GM12875 (cell line): ENCODE measurements around the gene FBXL19.

Source experiments
- H3K4me3 ChIP-seq: one replicate; pipeline ENCODE4 v1.5.1; 2011; ENCODE audit warnings: low read depth, low read length, control low read depth
- TF ChIP-seq, protein P1 (sequence below): IDR thresholded peaks from 2 replicates; pipeline ENCODE4 v1.5.1; 2011; ENCODE audit warnings: low read depth, mild to moderate bottlenecking, control low read depth, inconsistent platforms, low read length, moderate library complexity, borderline replicate concordance; ENCODE audit not compliant: insufficient read depth

FBXL19 gene

DNA sequence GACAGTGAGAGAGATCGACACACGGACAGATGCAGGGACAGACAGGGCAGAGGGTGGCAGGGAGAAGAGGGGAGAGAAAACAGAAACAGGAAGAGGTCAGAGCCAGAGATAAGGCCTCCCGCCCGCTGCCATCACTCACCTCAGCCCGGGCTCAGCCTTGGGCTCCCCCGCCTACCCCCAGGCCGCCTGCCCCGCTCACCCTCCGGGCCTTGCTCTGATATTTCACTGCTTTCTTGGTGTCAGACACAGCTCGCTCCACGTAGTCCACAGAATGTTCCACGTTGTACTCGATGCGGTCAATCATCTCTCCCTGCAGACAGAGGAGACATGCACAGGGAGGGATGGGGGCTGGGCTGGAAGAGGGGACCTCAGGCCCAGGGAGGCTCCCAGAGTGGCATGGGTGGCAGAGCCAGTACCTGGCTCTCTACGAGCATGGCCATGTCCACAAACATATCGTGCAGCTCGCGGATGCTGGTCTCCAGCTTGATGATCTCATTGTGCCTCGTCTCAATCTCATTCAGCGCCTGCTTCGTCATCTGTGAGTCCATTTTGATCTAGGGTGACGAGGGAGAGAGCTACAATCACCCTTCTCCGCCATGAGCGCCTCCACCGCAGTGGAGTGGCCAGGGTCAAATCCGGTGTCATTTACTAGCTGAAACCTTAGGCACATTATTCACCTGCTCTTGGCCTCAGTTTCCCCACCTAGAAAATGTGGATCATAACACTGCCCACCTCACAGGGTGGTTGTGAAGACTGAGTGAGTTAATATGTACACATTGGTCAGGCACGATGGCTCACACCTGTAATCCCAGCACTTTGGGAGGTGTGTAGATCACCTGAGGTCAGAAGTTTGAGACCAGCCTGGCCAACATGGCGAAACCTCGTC, 69.8 kb downstream of the FBXL19 start:
- no peak overlapping the region for H3K4me3 ChIP-seq
- TF ChIP-seq, protein P1, sequence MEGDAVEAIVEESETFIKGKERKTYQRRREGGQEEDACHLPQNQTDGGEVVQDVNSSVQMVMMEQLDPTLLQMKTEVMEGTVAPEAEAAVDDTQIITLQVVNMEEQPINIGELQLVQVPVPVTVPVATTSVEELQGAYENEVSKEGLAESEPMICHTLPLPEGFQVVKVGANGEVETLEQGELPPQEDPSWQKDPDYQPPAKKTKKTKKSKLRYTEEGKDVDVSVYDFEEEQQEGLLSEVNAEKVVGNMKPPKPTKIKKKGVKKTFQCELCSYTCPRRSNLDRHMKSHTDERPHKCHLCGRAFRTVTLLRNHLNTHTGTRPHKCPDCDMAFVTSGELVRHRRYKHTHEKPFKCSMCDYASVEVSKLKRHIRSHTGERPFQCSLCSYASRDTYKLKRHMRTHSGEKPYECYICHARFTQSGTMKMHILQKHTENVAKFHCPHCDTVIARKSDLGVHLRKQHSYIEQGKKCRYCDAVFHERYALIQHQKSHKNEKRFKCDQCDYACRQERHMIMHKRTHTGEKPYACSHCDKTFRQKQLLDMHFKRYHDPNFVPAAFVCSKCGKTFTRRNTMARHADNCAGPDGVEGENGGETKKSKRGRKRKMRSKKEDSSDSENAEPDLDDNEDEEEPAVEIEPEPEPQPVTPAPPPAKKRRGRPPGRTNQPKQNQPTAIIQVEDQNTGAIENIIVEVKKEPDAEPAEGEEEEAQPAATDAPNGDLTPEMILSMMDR, result no peak

DNA sequence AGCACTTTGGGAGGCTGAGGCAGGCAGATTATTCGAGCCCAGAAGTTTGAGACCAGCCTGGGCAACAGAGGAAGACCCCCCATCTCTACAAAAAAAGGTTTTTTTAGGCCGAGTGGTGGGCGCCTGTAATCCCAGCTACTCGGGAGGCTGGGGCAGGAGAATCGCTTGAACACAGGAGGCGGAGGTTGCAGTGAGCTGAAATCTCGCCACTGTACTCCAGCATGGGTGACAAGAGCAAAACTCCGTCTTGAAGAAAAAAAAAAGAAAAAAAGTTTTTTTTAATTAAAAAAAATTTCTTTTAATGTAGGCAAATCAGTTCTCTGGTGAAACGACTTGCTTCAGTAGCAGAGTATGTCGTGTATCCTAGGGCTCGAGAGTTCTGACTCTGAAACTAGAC, 72.6 kb downstream of the FBXL19 start:
- TF ChIP-seq, protein P1, result no peak
- no peak overlapping the region for H3K4me3 ChIP-seq

DNA sequence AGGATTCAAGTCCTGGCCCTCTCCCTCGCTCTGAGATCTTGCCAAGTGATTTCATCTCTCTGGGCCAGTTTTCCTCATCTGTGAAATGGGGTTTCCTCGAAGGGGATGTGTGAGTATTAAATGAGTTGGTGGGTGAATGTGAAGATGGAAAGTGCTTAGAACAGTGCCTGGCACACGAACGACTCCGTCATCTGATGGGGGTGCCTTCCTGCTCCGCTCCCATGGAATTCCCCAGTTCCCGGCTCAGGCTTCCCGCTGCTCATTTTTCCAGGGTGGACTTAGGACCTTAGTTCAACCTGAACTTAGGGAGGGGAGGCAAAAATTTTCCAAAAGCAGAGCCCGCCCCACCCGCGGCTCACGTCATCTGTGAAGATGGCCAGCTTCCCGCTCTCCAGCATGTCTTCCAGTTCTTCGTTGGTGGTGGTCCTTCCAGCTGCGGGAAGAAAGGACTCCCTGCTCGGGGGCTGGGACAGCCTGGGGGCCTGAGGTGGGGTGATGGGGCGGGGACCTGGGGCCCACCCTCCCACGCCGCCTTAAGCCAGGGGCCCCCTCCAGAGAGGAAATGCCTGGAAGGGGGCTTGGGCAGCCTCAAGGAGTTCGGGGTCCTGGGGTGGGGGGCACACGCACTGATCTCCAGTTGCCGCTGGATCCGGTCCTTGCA, 73.1 kb downstream of the FBXL19 start:
- H3K4me3 ChIP-seq, result peak overlapping the region; percentile 45
- TF ChIP-seq, protein P1, result no peak

DNA sequence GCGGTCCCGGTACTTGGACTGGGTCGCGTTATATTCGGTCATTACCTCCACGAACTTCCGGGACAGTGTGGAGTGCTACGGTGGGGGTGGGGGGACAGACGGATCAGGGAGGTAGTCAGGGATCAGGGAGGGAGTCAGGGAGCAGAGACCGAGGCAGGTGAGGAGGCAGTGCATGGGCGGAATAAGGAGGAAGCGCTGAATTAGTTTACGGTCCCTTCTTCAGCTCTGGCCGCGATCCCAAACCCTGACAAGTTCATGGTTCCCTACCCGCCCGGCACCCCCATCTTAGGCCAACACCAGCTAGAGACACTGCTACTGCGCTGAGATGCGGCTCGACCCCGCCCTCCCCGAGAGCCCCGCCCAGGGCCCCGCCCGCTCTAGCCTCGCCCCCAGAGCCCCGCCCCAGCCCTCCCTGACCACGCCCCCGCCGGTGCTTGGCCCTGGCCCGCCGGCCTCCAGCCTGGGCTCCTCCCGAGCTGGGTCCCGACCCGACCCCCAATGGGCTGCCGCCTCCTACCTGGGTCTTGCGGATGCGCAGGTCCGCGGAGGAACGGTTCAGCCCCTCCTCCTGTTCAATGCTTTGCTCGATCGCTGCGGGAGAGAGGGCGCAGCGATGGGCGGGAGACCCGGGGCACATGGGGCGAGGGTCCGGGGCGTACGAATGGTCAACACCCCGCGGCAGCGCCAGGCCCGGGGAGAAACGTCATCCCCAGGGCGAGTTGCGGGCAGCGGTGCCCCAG, 73.8 kb downstream of the FBXL19 start:
- TF ChIP-seq, protein P1, result no peak
- peak overlapping the region; percentile 45 for H3K4me3 ChIP-seq

DNA sequence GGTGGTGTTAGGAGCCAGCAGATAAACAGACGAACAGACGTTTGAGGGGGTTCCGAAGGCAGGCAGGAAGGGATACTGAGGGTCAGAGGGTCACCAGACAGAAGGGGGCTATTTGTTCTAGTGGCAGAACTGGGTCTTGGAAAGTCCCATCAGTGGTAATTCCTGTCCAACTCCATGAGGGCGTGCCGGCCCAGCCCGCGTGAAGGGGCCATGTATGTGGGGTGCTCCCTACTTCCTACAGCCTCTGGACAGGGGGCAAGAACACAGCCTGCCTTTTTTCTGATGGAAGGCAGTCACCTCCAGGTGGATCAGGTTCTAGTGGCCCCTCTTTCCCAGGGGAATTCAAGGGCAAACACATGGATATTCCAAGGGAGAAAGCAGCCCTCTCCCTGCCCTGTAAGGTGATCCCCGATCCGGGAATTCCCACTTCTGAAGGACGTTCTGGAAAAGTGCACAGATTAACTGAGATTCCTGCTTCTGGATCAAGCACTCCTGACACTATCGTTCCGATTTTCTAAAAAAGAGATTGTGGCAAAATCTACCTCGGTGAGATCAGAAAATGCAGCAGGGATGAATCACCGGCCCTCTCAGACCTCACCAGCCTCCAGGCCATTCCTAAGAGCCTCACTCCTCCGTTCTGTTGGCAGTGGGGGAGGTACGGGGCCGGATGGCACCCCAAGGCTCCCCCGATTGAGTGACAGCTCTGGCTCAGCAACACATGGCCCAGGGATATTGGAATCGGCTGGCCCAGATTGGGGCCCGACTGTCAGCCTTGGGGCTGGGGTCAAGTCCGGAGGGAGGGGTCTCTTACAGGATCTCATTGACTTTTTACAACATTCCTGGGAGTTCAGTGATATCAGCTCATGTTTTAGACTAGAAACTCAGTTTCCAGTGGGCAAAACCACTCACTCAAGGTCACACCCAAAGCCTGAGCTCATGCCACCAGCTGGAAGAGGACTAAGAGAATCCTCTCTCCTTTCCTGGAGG, 74.6 kb downstream of the FBXL19 start:
- no peak overlapping the region for H3K4me3 ChIP-seq

More for the DNA sequence above, 74.6 kb downstream of the FBXL19 start:
- TF ChIP-seq, protein P1, result no peak
